NCI-H2227 (cell line): ENCODE data around the gene OR2V1.
"Not testable (repeated sequence)": the region's sequence is repeated elsewhere in the genome, so short reads cannot be mapped to it uniquely, and the experiment has no call there.

Experiments used
- DNase-seq: peaks from one replicate; lab custom pipeline; 2025; ENCODE audit not compliant: unreplicated experiment; lab: John Stamatoyannopoulos, UW

OR2V1 gene

GRCh38 chr5:181130832-181131496, at the start of gene OR2V1:
OR2V1 (minus strand) TSS chr5:181131169; CDS start chr5:181125304, 5,865 bp downstream.
- DNase-seq = no peak

- not testable (repeated sequence) for DNase-seq
Measured at GRCh38 chr5:181177559-181177958, 46.6 kb upstream of the OR2V1 start.

GRCh38 chr5:181176254-181176952, 45.4 kb upstream of the OR2V1 start:
- DNase-seq = no peak

GRCh38 chr5:181173420-181174342, 42.7 kb upstream of the OR2V1 start:
- DNase-seq = no peak

- DNase-seq = no peak
Measured at GRCh38 chr5:181173027-181173419, 42.1 kb upstream of the OR2V1 start.

- no peak for DNase-seq
Measured at GRCh38 chr5:181171782-181172181, 40.8 kb upstream of the OR2V1 start.

- DNase-seq = no peak
Measured at GRCh38 chr5:181170996-181171395, 40.0 kb upstream of the OR2V1 start.

GRCh38 chr5:181170237-181170825, 39.4 kb upstream of the OR2V1 start:
- DNase-seq = peak; percentile 62

GRCh38 chr5:181169459-181170236, 38.7 kb upstream of the OR2V1 start:
- peak; percentile 74 for DNase-seq

- DNase-seq = peak; percentile 47
Measured at GRCh38 chr5:181168595-181169118, 37.7 kb upstream of the OR2V1 start.

GRCh38 chr5:181167814-181168488, 37.0 kb upstream of the OR2V1 start:
- DNase-seq = peak; percentile 56

GRCh38 chr5:181166812-181167733, 36.1 kb upstream of the OR2V1 start:
- no peak for DNase-seq

GRCh38 chr5:181164076-181164952, 33.3 kb upstream of the OR2V1 start:
- no peak for DNase-seq

- DNase-seq = no peak
Measured at GRCh38 chr5:181163487-181164075, 32.6 kb upstream of the OR2V1 start.

- no peak for DNase-seq
Measured at GRCh38 chr5:181161534-181162175, 30.7 kb upstream of the OR2V1 start.

- peak; percentile 49 for DNase-seq
Measured at GRCh38 chr5:181160755-181161533, 30.0 kb upstream of the OR2V1 start.
